K562 (cell line): ENCODE data around the gene TMEM69. TPM values are rescaled to one million over a fixed set of nuclear protein-coding genes. Genes with fewer than 3 reads are reported as not detected.

ENCODE experiments used
- ARID1B ChIP-seq: fragments of 450-650 bp; IDR thresholded peaks from 2 replicates; pipeline ENCODE4 v1.6.1; 2016; ENCODE audit warnings: antibody characterized with exemption, mild to moderate bottlenecking, inconsistent platforms
- CBX3 ChIP-seq, 2 experiments: IDR thresholded peaks; 1 replicate in 1 of 2; 2 replicates in 1 of 2; pipeline ENCODE4 v1.6.1; 2012; ENCODE audit warnings: inconsistent platforms in 2 of 2, low read length in 2 of 2, borderline replicate concordance in 1 of 2, control low read depth in 1 of 2
- CTCF ChIP-seq, 3 experiments: IDR thresholded peaks in 2 of 3; conservative IDR thresholded peaks in 1 of 3; 2 replicates each; pipeline ENCODE4 v1.5.1; 2011 to 2012; ENCODE audit warnings: low read length in 3 of 3, mild to moderate bottlenecking in 3 of 3, control low read depth in 2 of 3, improper control_type of control experiment in 1 of 3, inconsistent platforms in 1 of 3, low read depth in 1 of 3, mixed read lengths in 1 of 3, moderate library complexity in 1 of 3; ENCODE audit not compliant: insufficient read depth in 2 of 3
- EGR1 ChIP-seq: fragments of 450-650 bp; conservative IDR thresholded peaks from 2 replicates; pipeline ENCODE4 v1.6.1; 2017; ENCODE audit warnings: mild to moderate bottlenecking
- KDM5B ChIP-seq: fragments of 200-600 bp; sonication (generic); IDR thresholded peaks from 2 replicates; pipeline ENCODE4 v1.6.1; 2012; ENCODE audit warnings: low read depth, mild to moderate bottlenecking, moderate library complexity, low read length, control low read depth, inconsistent platforms; ENCODE audit not compliant: insufficient replicate concordance
- KLF13 ChIP-seq: fragments of 450-650 bp; IDR thresholded peaks from 2 replicates; pipeline ENCODE4 v1.6.1; 2016; ENCODE audit warnings: missing genetic modification characterization, low read depth, mild to moderate bottlenecking, missing compliant biosample characterization, moderate library complexity, borderline replicate concordance
- NFRKB ChIP-seq: fragments of 450-650 bp; IDR thresholded peaks from 2 replicates; pipeline ENCODE4 v1.6.1; 2016; ENCODE audit warnings: low read depth
- PHB ChIP-seq: fragments of 250-450 bp; sonication (Bioruptor Pico); IDR thresholded peaks from 2 replicates; pipeline ENCODE4 v1.5.0; 2021
- PTBP1 ChIP-seq: fragments of 200-400 bp; formaldehyde crosslinking; IDR thresholded peaks from 2 replicates; pipeline ENCODE4 v1.6.1; 2017; ENCODE audit warnings: low read depth, low read length
- RBFOX2 ChIP-seq: fragments of 200-400 bp; formaldehyde crosslinking; IDR thresholded peaks from 2 replicates; pipeline ENCODE4 v1.6.1; 2017; ENCODE audit warnings: low read depth, mild to moderate bottlenecking, low read length, moderate library complexity
- RREB1 ChIP-seq: fragments of 250-450 bp; sonication (Bioruptor Pico); IDR thresholded peaks from 2 replicates; pipeline ENCODE4 v1.4.0; 2020
- RUNX1 ChIP-seq: sonication (generic); IDR thresholded peaks from 2 replicates; pipeline ENCODE4 v1.6.1; 2016; ENCODE audit warnings: antibody characterized with exemption, low read depth
- SIX5 ChIP-seq, 2 experiments: IDR thresholded peaks; 2 replicates each; pipeline ENCODE4 v1.6.1; 2011; ENCODE audit warnings: low read length in 2 of 2, borderline replicate concordance in 1 of 2, low read depth in 1 of 2, mild to moderate bottlenecking in 1 of 2, moderate library complexity in 1 of 2; ENCODE audit not compliant: insufficient read depth in 1 of 2
- TAF15 ChIP-seq: fragments of 200-400 bp; formaldehyde crosslinking; IDR thresholded peaks from 2 replicates; pipeline ENCODE4 v1.6.1; 2017; ENCODE audit warnings: mild to moderate bottlenecking, low read depth, low read length, moderate library complexity
- VEZF1 ChIP-seq: fragments of 200-800 bp; sonication (Bioruptor generic); IDR thresholded peaks from 2 replicates; pipeline ENCODE4 v1.6.1; 2017; ENCODE audit warnings: missing genetic modification characterization, missing compliant biosample characterization
- ZNF23 ChIP-seq: fragments of 250-450 bp; sonication (Bioruptor Pico); IDR thresholded peaks from 2 replicates; pipeline ENCODE4 v1.4.0; 2020; ENCODE audit warnings: mild to moderate bottlenecking
- ZNF274 ChIP-seq: IDR thresholded peaks from 2 replicates; pipeline ENCODE4 v1.6.1; 2011; ENCODE audit warnings: low read depth, mild to moderate bottlenecking, low read length, moderate library complexity, borderline replicate concordance
- ZNF584 ChIP-seq: fragments of 200-800 bp; sonication (Bioruptor generic); IDR thresholded peaks from 2 replicates; pipeline ENCODE4 v1.6.1; 2016; ENCODE audit warnings: low read depth, mild to moderate bottlenecking, missing genetic modification characterization, missing compliant biosample characterization
- polyA plus RNA-seq, 8 experiments: library from polyadenylated mRNA; depleted of rRNA in 4 of 8; stranded (reverse) in 5 of 8; unstranded in 3 of 8; fragments of >200 nt; fragmentation: Nextera tagmentation in 2 of 8; fragmentation: Illumina TruSeq in 1 of 8; extraction: Ambion mirVana in 2 of 8; extraction: Trizol in 1 of 8; gene quantifications; 2 replicates each; pipeline versions ENCODE4 v1.2.1 to v1.2.3, GENCODE V29; 2011 to 2014; ENCODE audit warnings: inconsistent platforms in 1 of 8, missing spikeins in 1 of 8
- total RNA-seq, 7 experiments: library from RNA; depleted of rRNA in 6 of 7; stranded (reverse); fragments of >200 nt in 6 of 7; fragmentation: Illumina TruSeq in 2 of 7; extraction: Trizol in 2 of 7; gene quantifications; 2 replicates each; pipeline versions ENCODE4 v1.2.1 to v1.2.3, GENCODE V29; 2011 to 2021; ENCODE audit warnings: low replicate concordance in 1 of 7

Gene TMEM69
- total and polyA plus RNA-seq, 9 of the 15 experiments (the other 6 are each of a cell fraction or from before 2014, with no cell fraction given), result 47.3 to 248 (median 103) TPM

- TF ChIP-seq RREB1 (CRISPR knock-in tag), result peak; percentile 77; the same call in 1 of the 2 replicates
- TF ChIP-seq RBFOX2, result peak; percentile 85
- peak; percentile 96 to 97 for TF ChIP-seq SIX5 (IDR thresholded peaks at IDR 0.05; ENCODE audit: borderline replicate concordance in 1 of 2, insufficient read depth in 1 of 2, low read depth in 1 of 2, low read length in 2 of 2)
- 0 out of 2 replicates have a peak, but pooled peaks have one; percentile 7 for TF ChIP-seq KLF13 (tag)
- no peak for TF ChIP-seq PTBP1
- peak; percentile 92 for TF ChIP-seq KDM5B
- TF ChIP-seq EGR1, result no peak; the same call in 1 of the 2 replicates
- TF ChIP-seq ARID1B, result 0 out of 2 replicates have a peak, but pooled peaks have one; percentile 7
- TF ChIP-seq ZNF274, result no peak
- no peak for TF ChIP-seq CTCF (IDR thresholded peaks at IDR 0.05 in 2 of 3, conservative IDR thresholded peaks at IDR 0.05 in 1 of 3; ENCODE audit: insufficient read depth in 2 of 3, low read depth in 1 of 3, low read length in 3 of 3)
- peak in 1 of 2 experiments; percentile 74; a peak in 2 of 3 replicates for TF ChIP-seq CBX3 (IDR thresholded peaks at IDR 0.05; ENCODE audit: borderline replicate concordance in 1 of 2, low read length in 2 of 2)
- TF ChIP-seq PHB, result peak; percentile 93
- no peak for TF ChIP-seq RUNX1
- no peak; the same call in 1 of the 2 replicates for TF ChIP-seq VEZF1 (CRISPR knock-in tag)
- no peak; the same call in 1 of the 2 replicates for TF ChIP-seq NFRKB
- TF ChIP-seq TAF15, result no peak
- TF ChIP-seq ZNF584 (CRISPR knock-in tag), result peak; percentile 86
- 0 out of 2 replicates have a peak, but pooled peaks have one; percentile 50 for TF ChIP-seq ZNF23 (CRISPR knock-in tag)
Measured at GRCh38 chr1:45687014-45687753, 797 bp upstream of the TMEM69 start (continued).
